GM18868 (cell line): ENCODE measurements around the gene CXXC4.

Source experiments
- ATAC-seq: cut with Tn5 transposase; IDR thresholded peaks from one replicate; pipeline ENCODE4 v1.9.1; 2021; ENCODE audit warnings: mild to moderate bottlenecking, moderate library complexity; ENCODE audit not compliant: unreplicated experiment

The CXXC4 gene

DNA sequence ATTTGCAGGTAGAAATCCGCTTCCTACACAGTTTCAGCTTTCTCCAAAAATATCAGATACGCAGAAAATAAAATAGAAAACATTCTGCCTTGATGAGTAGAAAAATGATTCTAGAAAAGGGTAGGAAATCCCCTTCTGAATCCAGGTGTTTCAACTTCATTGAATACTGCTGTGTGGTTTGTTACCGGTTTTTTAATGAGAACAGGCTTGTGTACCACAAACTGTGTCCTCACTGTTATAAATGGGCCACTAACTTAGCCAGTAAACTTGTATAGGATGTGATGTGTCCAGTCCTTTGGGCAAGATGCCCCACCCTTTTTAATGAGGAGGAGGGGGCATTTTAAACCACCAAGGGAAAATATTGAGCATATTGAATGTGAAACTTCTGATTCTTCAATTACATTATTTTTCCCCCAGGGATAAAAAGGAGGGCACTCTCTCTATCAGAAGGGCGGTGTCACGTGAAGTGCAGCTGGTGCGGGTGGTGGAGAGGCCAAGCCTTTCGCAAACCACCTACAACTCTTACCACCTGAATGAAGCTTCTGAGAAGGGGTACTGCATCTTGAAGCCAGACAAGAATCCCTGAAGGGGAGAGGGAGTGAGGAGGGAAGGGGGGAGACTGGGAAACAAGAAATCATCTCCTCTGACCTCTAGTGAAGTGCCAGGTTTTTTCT is 4.5 kb downstream of the CXXC4 start:
- ATAC-seq = peak; percentile 44

DNA sequence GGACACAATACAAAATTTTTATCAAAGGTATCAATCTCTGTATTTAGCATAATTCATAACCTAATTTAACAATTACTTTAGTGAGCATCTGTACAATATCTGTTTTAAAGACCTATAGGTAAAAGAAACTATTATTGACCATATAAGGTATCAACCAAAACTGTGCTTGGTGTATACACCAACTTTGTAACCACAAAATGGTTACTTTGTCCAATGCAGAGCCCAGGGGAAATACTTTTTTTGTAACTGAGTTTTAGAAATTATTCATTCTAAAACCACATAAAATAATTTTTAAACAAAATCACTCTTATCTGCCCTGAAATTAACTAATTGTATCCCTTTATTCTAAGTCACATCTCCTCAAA is 5.0 kb downstream of the CXXC4 start:
- ATAC-seq = peak; percentile 37

DNA sequence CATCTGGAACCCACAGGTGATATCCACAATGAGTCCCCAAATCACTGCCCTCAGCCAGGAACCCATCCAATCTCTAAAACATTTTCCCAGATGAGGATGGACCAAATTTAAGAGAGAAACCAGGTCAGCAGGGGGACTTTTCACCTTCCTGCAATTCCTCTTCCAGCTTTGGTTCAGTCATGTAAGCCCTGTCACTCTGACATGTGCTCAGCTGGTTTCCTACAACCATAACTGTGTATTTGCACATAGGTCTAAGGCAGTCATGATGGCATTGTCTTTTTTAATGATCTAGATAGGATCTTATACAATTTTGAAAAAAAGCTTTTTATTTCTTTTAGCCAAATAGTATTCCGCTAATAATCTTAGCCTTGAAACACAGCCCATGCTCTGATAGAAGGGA is 6.5 kb downstream of the CXXC4 start:
- ATAC-seq = no peak

DNA sequence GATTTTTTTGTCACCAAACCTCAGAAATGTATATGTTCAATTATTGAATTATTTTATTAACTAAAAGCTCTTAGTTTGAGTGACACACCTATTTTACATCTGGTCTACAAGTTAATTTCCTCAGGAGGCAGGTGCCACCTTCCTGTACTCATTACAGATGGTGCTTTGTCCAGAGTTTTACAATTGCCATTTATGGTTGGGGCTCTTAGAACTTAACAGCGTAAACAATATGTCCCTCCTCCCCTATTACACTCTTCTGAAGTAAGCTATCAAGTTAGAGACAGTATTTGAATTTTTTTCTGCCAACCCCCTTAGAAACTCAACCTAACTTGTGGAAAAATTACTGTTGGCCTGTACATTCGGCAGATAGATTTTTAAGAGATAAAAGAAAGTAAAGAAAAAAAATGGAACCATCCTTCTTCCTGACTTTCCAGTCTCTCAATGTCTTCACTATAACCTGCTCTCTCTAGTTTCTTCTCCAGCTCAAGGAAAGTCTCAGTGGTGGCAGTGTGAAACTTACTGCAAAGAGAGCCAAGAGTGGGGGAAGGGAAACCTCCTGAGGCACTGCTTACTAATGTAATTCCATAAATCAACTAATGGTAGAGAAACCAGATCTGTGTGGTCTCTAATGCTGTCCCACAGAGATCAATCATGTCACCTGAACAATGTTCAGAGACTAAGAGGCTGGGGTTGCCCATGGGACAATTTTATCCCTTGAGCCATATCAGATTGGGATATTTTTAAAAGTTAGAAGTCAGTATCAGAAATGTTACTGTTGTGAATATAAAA is 7.8 kb downstream of the CXXC4 start:
- no peak for ATAC-seq

DNA sequence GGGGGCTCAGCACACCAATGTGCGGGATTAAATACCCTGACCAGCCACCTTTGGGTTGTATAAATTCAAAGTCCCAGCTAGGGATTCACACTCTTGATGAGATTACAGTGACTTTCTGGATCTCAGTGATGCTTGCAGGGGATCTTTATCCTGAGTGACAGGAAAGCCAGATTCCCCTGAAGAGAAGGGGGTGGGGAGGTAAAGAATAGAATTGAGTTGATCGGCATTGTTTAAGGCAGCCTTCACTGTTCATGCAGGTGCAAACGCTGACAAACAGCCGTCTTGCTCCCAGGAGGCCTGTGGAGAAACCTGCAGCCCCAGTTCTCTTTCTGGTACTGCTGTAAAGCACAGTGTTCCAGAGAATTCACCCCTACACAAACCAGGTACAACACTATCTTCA is 19.0 kb downstream of the CXXC4 start:
- ATAC-seq = no peak

DNA sequence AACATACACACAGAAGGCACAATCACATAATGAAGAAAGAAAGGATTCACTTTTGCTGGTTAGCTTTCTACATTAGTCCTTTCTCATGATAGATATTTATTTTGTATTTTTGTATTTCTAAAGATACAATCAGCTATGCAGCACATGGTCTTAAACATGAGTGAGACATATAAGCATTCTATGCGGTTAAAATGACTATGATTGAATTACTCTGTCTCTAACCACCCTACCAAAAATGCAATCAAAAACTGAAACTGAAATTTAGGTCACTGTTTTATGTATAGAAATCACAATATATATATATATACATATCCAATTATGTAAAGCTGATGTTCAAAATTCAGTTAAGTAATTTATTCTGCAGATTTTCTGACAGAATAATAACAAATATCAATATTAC is 21.9 kb downstream of the CXXC4 start:
- ATAC-seq = no peak

DNA sequence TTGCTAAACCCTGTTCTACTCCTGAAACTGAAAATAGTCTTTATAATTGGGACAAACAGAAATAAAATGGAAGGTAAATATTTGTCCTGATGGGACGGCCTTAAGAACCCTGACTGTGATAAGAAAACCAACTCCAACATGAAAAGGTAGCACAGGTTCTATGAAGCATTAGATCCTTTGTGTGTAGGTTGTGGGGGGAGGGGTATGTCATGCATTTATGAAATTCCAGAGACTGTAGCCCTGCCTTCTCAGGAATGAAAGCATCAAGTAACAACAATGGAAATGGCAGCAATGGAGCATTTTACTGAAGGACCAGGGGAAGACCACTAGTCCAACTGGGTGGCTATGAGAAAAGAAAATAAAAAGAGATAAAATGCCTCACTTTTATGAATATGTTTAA is 23.9 kb downstream of the CXXC4 start:
- no peak for ATAC-seq

DNA sequence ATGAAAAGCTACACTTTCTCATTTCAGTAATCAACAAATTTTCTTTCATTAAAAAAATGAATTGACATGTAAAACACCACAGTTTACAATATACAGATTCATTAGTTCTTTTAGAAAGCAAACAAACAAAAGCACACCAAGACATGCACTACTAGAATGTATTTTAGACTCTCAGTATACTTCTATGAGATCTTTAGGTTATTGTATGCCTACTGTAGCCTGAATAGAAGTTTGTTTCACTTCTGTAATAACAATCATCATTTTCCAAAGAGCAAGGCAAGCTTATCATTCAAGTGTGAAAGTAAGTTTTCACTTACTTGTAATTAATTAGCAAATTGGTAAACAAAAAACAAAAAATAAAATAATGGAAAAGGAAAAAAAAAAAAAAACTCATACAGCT is 24.9 kb downstream of the CXXC4 start:
- peak; percentile 47 for ATAC-seq

DNA sequence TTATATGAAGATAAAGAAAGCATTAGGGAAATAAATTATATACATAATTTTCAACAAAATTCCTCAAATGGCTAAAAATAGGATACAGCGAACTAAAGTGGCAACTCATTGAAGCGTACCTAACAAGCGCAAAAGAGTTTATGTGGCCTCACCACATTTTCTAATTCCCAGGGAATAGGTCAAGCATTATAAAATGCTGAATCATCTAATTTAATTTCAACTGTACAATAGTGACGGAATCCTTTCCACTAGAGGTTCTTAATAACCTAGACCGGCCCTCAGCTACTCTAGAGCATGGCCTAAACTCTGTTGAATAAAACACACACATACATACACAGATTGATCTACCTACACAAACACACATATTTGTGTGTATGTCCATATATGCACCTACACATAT is 29.1 kb downstream of the CXXC4 start:
- ATAC-seq = no peak

DNA sequence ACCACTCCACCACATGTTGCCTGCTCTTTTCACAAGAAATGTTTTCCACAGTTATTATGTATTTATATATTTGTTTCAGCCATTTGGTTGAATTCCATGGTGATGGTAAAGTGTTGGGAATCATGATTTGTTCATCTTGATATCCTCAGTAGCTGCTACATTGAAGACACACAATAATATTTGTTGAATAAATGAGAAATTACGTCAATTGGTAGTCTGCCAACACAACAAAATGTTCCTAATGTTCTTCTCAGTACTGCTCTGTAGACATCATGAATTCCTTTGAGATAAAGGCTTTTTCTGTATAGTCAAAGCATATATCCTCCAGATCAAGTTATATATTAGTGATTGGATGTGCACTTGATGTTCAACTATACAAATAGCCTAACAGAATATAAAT is 29.5 kb downstream of the CXXC4 start:
- ATAC-seq = no peak

DNA sequence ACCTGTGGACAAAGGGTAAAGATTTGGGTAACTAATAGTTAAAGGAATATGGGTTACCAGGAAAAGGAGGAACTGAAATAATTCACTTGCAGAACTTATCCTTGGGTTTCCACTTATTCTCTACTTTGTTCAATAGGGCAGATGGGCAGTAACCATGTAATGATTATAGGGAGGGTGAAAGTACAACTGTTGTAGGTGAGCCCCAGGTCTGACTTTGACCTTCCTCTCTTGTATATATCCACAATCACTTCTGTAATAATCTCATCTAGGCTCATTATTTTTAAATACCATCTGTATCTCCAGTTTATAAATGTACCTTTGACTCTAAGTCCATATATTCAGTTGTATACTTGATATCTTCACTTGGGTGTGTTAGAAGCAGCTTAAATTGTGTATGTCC is 32.1 kb downstream of the CXXC4 start:
- ATAC-seq = no peak

DNA sequence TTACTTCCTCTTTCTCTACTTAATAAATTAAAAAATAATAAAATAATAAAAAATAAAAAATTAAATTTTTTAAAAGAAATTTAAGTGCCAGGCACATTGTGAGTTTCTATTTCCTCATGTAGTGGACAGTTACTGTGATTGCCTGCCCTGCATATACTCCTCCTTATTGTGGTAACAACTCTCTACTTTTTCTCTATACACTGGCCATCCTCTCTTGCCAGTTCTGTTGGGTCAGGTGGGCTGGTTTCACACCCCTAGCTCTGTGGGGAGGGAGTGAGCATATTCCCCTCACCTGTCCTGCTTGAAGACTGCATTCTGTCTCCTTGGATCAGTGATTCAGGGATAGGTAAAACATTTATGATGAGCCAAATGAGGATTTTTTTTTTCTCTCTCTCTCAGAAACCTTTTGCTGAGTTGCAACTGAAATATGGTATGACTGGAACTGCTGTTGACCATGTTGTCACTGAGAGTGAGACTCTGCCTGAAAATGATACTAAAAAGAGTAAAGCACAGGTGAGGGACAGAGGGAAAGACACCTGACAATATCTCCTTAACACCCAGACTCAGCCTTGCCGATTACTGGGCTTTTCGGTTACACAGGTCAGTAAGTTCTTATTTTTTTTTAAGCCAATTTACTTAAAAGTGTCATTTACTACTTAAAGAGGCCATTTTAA is 37.2 kb downstream of the CXXC4 start:
- ATAC-seq = peak; percentile 48

DNA sequence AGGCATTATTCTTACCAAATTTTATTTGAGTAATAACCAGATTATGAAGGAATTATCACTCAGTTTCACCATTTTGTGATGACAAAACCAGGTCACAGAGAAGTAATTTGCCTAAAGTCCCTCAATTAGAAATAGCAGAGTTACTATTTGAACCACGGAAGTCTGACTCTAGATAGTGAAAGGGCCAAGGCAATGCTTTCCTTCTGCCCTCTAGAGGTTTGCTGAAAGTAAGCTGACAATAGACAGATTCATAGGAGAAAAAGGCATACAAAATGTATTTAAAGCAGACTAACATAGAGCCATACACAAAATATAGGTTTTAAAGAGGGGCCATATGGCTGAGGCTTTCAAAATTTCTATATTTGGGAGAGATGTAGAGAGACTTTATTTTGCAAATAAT is 43.1 kb downstream of the CXXC4 start:
- ATAC-seq = peak; percentile 77

DNA sequence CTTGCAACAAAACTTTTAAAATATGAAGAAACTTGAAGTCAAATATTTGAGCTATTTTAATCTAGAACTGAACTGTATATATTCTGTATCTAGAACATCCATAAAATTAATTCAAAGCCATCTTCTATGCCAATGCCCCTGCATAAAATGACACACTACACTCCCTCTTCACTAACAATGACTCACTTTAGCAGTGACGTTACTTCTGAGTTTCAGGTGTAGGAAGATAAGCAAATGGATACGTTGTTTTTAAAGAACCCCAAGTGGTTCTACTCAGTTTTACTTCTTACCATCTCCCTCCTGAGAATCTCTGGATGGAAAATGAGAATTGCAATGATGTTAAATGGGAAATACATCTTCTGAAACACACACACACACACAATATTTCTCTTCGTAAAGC is 45.2 kb downstream of the CXXC4 start:
- ATAC-seq = no peak

DNA sequence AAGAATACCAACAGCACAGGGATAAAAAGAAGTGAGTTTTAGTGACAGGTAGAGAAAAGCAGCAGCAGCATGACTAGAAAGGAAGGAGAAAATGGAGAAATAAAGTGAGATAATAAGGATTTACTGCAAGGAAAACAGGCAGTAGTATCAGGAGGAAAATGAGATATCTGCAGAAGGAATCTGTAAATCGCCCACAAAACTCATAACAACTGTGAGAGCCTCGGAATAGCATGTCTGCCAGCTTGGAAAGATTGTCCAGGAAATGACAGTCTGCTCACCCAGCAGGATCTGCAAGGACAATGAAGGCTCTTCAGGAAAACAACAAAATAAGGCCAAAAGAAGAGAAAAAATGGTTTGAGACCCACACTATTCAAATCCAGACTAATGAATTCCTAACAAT is 47.4 kb downstream of the CXXC4 start:
- ATAC-seq = no peak

DNA sequence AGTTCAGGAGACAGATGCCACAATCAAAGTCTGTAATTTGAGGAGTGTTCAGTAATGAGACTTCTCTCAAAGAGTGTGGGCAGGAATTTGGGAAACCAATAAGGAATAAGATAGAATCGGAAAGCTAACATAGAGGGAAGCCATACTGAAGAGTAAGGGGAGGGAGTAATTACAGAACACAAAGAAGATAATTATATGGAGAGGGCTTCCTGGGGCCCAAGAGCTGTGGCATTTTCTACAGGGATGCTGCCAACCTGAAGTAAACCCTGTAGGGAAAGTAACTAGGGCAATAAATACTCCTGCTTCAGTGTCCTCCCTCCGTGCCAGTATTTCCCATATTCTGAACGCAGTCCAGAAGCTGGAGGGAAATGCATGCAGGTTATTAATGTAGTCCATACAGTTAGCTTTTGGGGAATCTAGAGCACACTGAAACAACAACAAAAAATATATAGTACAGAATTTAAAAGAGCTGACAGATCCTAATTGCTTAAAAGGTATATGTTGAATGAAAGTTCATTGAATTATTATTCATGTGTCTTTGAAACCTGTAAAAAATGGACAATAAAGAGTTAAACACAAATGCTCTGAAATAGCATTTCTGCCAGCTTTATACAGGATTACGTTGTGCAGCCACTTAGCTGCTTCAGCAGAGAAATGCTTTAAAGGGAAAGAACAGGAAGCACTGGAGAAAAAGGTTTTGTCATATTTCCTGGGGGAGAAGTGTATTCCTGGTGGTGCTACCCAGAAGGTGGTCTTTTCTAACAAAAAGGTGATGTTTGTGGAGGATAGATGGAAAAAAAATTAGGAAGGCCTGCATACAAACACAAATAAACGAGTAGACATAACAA is 48.0 kb downstream of the CXXC4 start:
- no peak for ATAC-seq

DNA sequence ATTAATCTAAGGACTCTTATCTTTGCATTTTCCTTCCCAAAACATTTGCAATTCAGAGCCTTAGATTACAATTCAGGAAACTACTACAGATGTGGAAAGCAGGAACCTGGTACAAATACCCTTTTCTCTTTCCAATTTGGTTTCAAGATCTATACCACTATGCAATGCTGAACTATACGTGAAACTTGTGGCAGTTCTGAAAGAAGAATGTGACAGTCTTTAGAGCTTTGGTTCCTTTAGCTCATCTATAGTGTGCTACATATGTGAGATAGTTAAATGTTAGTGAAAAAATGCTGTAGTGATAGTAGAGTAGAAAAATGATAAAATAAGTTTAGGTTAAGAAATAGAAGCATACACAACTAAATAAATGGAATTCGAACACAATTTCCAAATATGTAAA is 50.0 kb downstream of the CXXC4 start:
- no peak for ATAC-seq

DNA sequence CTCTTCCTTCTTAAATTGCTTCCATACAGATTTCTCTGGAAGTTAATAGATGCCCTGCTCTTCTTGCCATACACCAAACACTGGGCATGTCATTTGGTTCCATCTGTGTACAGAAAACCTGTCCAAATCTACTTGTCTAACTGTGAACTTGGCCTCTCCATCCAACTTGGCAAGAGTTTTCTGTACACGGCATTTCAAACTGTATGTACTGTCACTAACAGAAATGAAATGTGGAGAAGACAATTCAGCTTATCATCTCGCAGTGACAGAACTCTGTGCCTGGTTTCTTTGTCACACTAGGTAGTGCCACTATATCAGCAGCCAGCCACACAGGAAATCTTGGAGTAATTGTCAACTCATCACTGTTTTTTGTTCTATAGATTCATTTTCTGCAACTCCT is 58.2 kb downstream of the CXXC4 start:
- ATAC-seq = no peak

DNA sequence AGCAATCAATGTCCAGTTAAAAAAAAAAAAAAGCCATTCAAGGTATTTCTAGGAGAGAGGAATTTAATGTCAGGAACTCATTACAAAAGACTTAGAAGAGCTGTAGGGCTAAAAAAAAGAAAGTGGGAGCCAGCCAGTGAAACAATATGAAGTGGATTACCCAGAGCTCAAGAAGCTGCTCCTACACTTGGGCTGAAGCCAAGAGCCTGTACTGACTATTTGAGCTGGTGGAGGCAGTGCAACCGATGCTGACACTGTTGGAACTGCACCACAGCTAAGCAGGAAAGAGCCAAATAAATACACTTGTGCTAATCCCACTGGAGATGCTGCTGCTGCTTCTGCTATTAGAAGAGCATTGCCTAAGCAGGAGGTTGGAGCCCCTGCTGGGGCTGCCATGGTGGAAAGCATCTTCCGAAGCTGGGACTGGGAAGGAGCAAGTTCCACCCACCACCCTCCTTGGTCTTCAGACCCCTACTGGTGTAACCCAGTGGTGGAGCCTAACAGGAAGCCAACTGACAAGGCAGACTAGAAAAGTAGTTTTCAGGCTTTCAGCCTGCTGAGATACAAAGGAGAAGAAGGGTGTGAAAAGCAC is 65.4 kb downstream of the CXXC4 start:
- no peak for ATAC-seq

DNA sequence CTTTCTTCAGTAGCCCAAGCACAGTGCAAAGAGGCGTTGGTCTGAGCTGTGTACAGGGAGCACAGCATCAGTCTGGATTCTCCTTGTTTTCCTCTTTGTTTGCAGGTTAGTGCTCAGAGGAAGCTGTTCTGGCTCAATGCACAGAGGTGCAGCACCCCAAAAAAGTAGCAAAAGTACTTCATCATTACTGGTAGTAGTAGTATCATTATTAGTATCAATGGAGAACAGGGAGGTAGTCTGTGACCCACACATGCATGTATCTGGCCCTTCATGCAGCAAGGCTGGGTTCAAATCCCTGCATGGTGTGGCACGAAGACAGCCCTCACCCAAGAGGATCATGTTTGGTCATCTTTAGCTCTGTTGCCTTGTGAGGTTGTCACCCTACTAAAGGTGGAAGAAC is 68.7 kb downstream of the CXXC4 start:
- ATAC-seq = peak; percentile 64

DNA sequence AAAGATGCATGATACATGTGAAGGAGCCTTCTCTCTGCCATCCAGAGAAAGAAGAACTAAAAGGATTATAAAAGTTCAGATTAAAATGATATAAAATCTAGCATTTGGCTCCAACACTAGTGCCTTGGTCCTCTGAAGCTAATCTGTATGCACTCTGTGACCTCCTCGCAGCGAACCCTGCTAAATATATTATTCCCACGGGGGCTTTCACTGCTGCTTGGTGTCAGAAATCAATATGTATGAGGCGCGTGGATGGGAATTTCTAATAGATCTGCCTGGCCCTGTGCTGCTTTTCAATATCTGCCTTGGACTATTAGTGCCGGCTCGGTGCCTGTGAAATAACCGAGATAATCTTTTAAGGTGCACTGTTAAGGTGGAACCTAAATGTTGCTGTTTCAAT is 69.7 kb downstream of the CXXC4 start:
- ATAC-seq = no peak
